Measurements from ENCODE around the gene IFNAR1. TPM values are rescaled to one million over a fixed set of nuclear protein-coding genes. Genes with fewer than 3 reads are reported as not detected.
A peak's percentile ranks its signal among the peaks of the same experiment; 100 is the strongest.

Gene IFNAR1
- total RNA-seq, 4 donors from 2014 or later: 8.9 to 24.3 (median 9.9) TPM

- no peak overlapping the region for H3K4me3 ChIP-seq
- in situ Hi-C loops (cut with MboI; ENCODE audit: low sequenced_read_pairs in 4 of 4) (no loop called here), intact Hi-C loops (cut with DNase I; ENCODE audit: low total_unique reads) (no loop called here)
- DNase-seq (no peak), ATAC-seq (no peak)
- no peaks in the 10 kb centered on the region for H3K27me3 ChIP-seq
- H3K27ac ChIP-seq: no peak overlapping the region
- no peak for TF ChIP-seq POLR2A (IDR thresholded peaks at IDR 0.05)
- TF ChIP-seq, protein P1, sequence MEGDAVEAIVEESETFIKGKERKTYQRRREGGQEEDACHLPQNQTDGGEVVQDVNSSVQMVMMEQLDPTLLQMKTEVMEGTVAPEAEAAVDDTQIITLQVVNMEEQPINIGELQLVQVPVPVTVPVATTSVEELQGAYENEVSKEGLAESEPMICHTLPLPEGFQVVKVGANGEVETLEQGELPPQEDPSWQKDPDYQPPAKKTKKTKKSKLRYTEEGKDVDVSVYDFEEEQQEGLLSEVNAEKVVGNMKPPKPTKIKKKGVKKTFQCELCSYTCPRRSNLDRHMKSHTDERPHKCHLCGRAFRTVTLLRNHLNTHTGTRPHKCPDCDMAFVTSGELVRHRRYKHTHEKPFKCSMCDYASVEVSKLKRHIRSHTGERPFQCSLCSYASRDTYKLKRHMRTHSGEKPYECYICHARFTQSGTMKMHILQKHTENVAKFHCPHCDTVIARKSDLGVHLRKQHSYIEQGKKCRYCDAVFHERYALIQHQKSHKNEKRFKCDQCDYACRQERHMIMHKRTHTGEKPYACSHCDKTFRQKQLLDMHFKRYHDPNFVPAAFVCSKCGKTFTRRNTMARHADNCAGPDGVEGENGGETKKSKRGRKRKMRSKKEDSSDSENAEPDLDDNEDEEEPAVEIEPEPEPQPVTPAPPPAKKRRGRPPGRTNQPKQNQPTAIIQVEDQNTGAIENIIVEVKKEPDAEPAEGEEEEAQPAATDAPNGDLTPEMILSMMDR (IDR thresholded peaks at IDR 0.05 in 4 of 5, conservative IDR thresholded peaks at IDR 0.05 in 1 of 5): no peak
- H3K4me1 ChIP-seq: peaks cover 5 to 7% of the 10 kb centered on the region in 2 donors
- peaks cover 0 to 25% of the 10 kb centered on the region in 2 donors for H3K36me3 ChIP-seq
- no peaks in the 10 kb centered on the region for H3K9me3 ChIP-seq
These were observed 28.6 kb upstream of the IFNAR1 start for GRCh38 chr21:33296156-33296555.

DNA sequence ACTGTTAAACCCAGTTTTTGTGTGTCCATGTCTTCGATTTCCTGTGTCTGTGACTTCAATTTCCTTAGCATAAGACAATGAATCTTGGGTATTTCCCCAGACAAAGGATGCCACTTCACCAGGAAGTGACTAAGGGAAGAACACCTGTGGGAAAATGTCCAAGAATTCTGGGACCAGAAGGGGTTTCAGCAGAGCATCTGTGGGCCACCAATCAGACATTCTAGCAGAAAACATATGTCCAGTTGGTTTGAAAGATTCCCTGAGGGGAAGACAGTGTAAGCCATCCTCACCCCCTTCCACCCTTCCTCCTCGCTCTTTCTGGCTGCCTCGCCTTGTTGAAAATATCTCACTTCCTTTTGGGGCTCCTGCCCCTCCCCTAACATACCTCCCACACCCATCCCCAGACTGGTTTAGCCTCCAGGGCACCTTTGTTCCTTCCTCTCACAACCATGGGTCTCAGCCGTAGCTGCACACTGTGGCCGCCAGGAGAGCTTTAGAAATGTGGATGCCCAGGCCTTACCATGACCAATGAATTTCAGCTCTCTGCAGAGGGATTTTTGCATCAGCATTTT, 25.5 kb upstream of the IFNAR1 start:
- H3K27me3 ChIP-seq: no peaks in the 10 kb centered on the region
- DNase-seq (no peak), ATAC-seq (no peak)
- no peak overlapping the region for H3K27ac ChIP-seq
- peaks cover 0 to 13% of the 10 kb centered on the region in 2 donors for H3K36me3 ChIP-seq
- no peak for TF ChIP-seq POLR2A (IDR thresholded peaks at IDR 0.05)
- TF ChIP-seq, protein P1 (IDR thresholded peaks at IDR 0.05 in 4 of 5, conservative IDR thresholded peaks at IDR 0.05 in 1 of 5): no peak
- in situ Hi-C loops (cut with MboI; ENCODE audit: low sequenced_read_pairs in 4 of 4): no loop called here
- H3K4me3 ChIP-seq: no peak overlapping the region
- intact Hi-C loops (cut with DNase I; ENCODE audit: low total_unique reads): no loop called here
- H3K4me1 ChIP-seq: peaks cover 5 to 14% of the 10 kb centered on the region in 2 donors
- no peaks in the 10 kb centered on the region for H3K9me3 ChIP-seq

DNA sequence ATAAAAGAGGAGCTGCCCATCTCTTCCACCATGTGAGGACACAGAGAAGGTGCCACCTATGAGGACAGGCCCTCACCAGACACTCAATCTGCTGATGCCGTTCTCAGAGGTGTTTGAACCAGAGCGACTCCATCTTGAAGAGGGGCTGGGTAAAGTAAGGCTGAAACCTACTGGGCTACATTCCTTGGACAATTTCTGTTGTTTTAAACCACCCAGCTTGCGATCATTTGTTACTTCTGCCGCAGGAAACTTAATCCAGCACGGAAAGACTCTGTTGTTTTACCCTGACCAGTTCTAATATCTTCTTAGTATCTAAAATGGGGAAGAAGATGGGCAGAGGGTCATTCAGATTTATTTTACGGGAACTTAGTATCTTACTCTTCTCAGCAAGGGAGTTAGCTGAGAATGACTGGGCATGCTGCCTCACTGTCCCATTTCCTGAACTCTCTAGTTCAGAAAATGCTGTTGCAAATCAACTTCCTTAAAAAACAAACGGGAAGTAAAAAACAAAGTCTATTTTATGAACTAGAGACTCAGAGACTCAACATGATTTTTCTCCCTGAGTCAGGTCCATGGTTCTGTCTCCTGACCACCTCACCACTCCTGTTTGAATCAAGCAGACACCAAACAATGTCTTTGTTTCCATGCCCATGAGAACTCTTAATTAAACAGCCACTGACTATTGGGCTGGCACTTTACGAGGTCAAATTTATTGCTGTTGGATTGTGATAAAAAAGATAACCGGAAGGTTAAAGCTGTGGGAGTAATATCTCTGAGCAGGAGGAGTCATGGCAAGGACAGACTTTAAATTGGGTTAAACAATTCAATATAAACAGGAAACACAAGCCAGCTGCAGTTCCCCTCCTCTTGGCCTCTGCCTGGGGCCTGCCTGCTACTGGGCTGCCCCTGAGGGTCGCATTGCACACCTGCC, 23.8 kb upstream of the IFNAR1 start:
- in situ Hi-C loops (cut with MboI; ENCODE audit: low sequenced_read_pairs in 4 of 4): no loop called here
- H3K27me3 ChIP-seq: no peaks in the 10 kb centered on the region
- no peaks in the 10 kb centered on the region for H3K9me3 ChIP-seq
- peaks cover 5 to 14% of the 10 kb centered on the region in 2 donors for H3K4me1 ChIP-seq
- no peak overlapping the region for H3K4me3 ChIP-seq
- DNase-seq: no peak
- peak in 1 of 2 donors; percentile 23 for ATAC-seq
- H3K36me3 ChIP-seq: peaks cover 0 to 6% of the 10 kb centered on the region in 2 donors
- peak overlapping the region; percentile 47 to 64 (median 49) for H3K27ac ChIP-seq
- no peak for TF ChIP-seq POLR2A (IDR thresholded peaks at IDR 0.05)
- TF ChIP-seq, protein P1 (IDR thresholded peaks at IDR 0.05 in 4 of 5, conservative IDR thresholded peaks at IDR 0.05 in 1 of 5): no peak
- intact Hi-C loops (cut with DNase I; ENCODE audit: low total_unique reads): no loop called here

DNA sequence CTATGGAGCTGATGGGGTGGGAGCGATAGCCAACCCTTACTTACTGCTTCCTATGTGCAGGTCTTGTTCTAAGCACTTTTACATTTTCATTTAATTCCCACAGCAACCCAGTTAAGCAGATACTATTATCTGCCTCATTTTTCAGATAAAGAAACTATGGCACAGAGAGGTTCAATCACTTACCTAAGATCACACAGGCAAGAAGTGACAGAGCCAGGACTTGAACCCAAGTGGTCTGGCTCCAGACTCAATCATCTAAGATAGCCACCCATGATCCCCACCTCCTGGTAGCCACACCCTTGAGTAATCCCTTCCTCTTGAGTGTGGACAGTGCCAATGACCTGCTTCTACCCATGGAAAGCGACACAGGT, 23.2 kb upstream of the IFNAR1 start:
- no peak for TF ChIP-seq POLR2A (IDR thresholded peaks at IDR 0.05)
- Histone ChIP-seq H3K4me1 (peaks cover 5 to 14% of the 10 kb centered on the region in 2 donors), H3K9me3 (no peaks in the 10 kb centered on the region), H3K27ac (peak overlapping the region; percentile 20 to 64 (median 49)), H3K36me3 (no peaks in the 10 kb centered on the region), H3K4me3 (no peak overlapping the region), H3K27me3 (no peaks in the 10 kb centered on the region)
- intact Hi-C loops (cut with DNase I; ENCODE audit: low total_unique reads) (no loop called here), in situ Hi-C loops (cut with MboI; ENCODE audit: low sequenced_read_pairs in 4 of 4) (no loop called here)
- DNase-seq (no peak), ATAC-seq (no peak)

DNA sequence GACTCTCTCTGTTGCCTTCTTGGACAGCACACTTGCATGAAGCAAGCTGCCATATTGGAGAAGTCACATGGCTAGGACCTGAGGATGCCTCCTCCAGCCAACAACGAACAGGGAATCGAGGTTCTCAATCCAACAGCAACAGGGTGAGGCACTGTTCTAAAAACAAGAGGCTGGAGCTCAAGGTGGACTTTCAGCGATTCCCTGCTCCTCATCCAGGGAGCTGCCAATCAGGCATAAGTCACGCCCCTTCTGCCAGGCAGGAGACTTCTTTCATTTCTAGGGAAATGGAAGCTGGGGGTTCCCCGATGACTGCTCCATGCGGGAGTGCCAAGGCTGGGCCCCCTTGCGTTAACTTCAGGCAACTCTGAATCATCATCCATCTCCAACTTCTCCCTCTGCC, 22.7 kb upstream of the IFNAR1 start:
- TF ChIP-seq, protein P1 (IDR thresholded peaks at IDR 0.05 in 4 of 5, conservative IDR thresholded peaks at IDR 0.05 in 1 of 5): no peak
- no peak for TF ChIP-seq POLR2A (IDR thresholded peaks at IDR 0.05)
- peak overlapping the region in 2 of 4 donors; percentile 20 to 48 for H3K27ac ChIP-seq
- in situ Hi-C loops (cut with MboI; ENCODE audit: low sequenced_read_pairs in 4 of 4): no loop called here
- H3K27me3 ChIP-seq: no peaks in the 10 kb centered on the region
- no peaks in the 10 kb centered on the region for H3K36me3 ChIP-seq
- intact Hi-C loops (cut with DNase I; ENCODE audit: low total_unique reads): no loop called here
- no peaks in the 10 kb centered on the region for H3K9me3 ChIP-seq
- DNase-seq: no peak
- peaks cover 5 to 14% of the 10 kb centered on the region in 2 donors for H3K4me1 ChIP-seq
- ATAC-seq: no peak
- H3K4me3 ChIP-seq: no peak overlapping the region

Measured in gastrocnemius medialis (tissue), 4 donors.